Activated CD8-positive, alpha-beta memory T cell treated with anti-CD3 and anti-CD28 coated beads, Interleukin-2, amount 50 U/mL, for 1 hour (primary cell): ENCODE results near the gene ESRP2.

ENCODE experiments used
- DNase-seq: peaks from one replicate; pipeline ENCODE4 v3.0.0-alpha.2; 2020; ENCODE audit errors: extremely low read depth

Gene ESRP2

GRCh38 chr16:68217506-68217905, 18.4 kb downstream of the ESRP2 start:
- DNase-seq: no peak

GRCh38 chr16:68216240-68216639, 19.7 kb downstream of the ESRP2 start:
- DNase-seq: no peak

GRCh38 chr16:68215302-68215701, 20.6 kb downstream of the ESRP2 start:
- DNase-seq: no peak

GRCh38 chr16:68214726-68215125, 21.2 kb downstream of the ESRP2 start:
- no peak for DNase-seq

GRCh38 chr16:68206245-68206644, 29.7 kb downstream of the ESRP2 start:
- DNase-seq: no peak

- no peak for DNase-seq
Observed at GRCh38 chr16:68202091-68202519, 33.8 kb downstream of the ESRP2 start.

GRCh38 chr16:68200088-68200783, 35.7 kb downstream of the ESRP2 start:
- DNase-seq: no peak

- DNase-seq: no peak
Observed at GRCh38 chr16:68197250-68197649, 38.7 kb downstream of the ESRP2 start.

GRCh38 chr16:68194251-68194650, 41.7 kb downstream of the ESRP2 start:
- no peak for DNase-seq

GRCh38 chr16:68190736-68191510, 45.0 kb downstream of the ESRP2 start:
- no peak for DNase-seq

GRCh38 chr16:68190081-68190480, 45.8 kb downstream of the ESRP2 start:
- no peak for DNase-seq

GRCh38 chr16:68188170-68188569, 47.8 kb downstream of the ESRP2 start:
- no peak for DNase-seq

- DNase-seq: no peak
Observed at GRCh38 chr16:68187505-68187904, 48.4 kb downstream of the ESRP2 start.

- DNase-seq: no peak
Observed at GRCh38 chr16:68186877-68187276, 49.0 kb downstream of the ESRP2 start.

- DNase-seq: no peak
Observed at GRCh38 chr16:68183046-68183445, 52.9 kb downstream of the ESRP2 start.

- DNase-seq: no peak
Observed at GRCh38 chr16:68179855-68180254, 56.1 kb downstream of the ESRP2 start.

GRCh38 chr16:68179196-68179795, 56.6 kb downstream of the ESRP2 start:
- no peak for DNase-seq
